Activated CD4-positive, alpha-beta T cell treated with anti-CD3 and anti-CD28 coated beads for 48 hours (primary cell): Measurements from ENCODE around the gene ANGPTL7.

Experiments
- DNase-seq: peaks from one replicate; pipeline ENCODE4 v3.0.0-alpha.2; 2020

The ANGPTL7 gene

GRCh38 chr1:11207898-11208611 lies 18.9 kb downstream of the ANGPTL7 start:
- no peak for DNase-seq

GRCh38 chr1:11211461-11211860 lies 22.3 kb downstream of the ANGPTL7 start:
- no peak for DNase-seq

- no peak for DNase-seq
These were observed 22.9 kb downstream of the ANGPTL7 start for GRCh38 chr1:11211925-11212587.

- no peak for DNase-seq
These were observed 25.7 kb downstream of the ANGPTL7 start for GRCh38 chr1:11214698-11215380.

GRCh38 chr1:11215381-11216005 lies 26.3 kb downstream of the ANGPTL7 start:
- DNase-seq: no peak

GRCh38 chr1:11216074-11216473 lies 26.9 kb downstream of the ANGPTL7 start:
- DNase-seq: no peak

- DNase-seq: no peak
These were observed 38.2 kb downstream of the ANGPTL7 start for GRCh38 chr1:11227106-11228077.

- no peak for DNase-seq
These were observed 40.0 kb downstream of the ANGPTL7 start for GRCh38 chr1:11229203-11229602.

- no peak for DNase-seq
These were observed 44.1 kb downstream of the ANGPTL7 start for GRCh38 chr1:11233208-11233607.

GRCh38 chr1:11237356-11237755 lies 48.2 kb downstream of the ANGPTL7 start:
- no peak for DNase-seq

- DNase-seq: no peak
These were observed 49.2 kb downstream of the ANGPTL7 start for GRCh38 chr1:11238311-11238710.

- no peak for DNase-seq
These were observed 56.1 kb downstream of the ANGPTL7 start for GRCh38 chr1:11245248-11245647.
